ENCODE data around the gene RPRD1A.
A peak's percentile ranks its signal among the peaks of the same experiment; 100 is the strongest.

Gene RPRD1A

DNA sequence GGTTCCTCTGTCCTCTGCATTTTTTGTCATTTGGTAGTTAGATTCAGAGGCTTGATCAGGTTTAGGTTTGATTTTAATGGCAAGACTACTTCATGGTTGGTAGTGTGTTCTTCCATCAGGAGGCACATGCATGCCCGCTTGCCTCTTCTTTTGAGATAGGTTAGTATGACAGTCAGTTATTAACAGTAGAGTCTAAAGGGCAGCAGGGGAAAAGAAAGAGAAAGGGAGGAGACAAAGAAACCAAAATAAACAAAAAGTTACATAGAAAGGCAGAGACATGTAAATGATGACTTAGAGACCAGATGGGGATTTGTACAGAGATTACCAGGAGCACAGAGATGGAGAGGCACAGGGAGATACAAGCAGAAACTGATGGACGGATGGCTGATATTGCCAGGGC lies 105.0 kb downstream of the RPRD1A start:
- DNase-seq: no peak

DNA sequence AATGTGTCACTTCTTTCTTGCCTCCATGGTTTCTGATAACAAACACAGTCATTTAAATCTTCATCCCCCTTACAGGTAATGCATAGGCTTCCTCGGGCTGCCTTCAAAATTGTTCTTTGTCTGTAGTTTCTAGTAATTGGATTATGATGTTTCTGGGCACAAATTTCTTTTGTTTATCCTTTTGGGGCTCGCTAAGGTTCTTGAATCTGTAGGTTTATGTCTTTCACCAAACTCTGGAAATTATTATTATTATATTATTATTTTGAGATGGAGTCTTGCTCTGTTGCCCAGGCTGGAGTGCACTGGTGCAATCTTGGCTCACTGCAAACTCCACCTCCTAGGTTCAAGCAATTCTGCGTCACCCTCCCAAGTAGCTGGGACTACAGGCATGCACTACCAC lies 111.1 kb downstream of the RPRD1A start:
- no peak for DNase-seq

DNA sequence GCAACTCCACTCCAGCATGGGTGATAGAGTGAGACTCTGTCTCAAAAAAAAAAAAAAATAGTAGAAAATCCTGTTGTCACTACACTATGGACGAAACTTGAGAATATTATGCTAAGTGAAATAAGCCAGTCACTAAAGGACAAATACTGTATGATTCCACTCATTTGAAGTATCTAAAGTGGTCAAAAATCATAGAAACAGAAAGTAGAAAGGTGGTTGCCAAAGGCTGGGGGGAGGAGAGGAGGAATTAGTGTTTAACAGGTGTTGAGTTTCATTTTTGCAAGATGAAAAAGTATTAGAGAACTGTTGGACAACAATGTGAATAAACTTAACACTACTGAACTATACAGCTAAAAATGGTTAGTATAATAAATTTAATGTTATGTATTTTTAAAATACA lies 113.7 kb downstream of the RPRD1A start:
- DNase-seq: no peak

DNA sequence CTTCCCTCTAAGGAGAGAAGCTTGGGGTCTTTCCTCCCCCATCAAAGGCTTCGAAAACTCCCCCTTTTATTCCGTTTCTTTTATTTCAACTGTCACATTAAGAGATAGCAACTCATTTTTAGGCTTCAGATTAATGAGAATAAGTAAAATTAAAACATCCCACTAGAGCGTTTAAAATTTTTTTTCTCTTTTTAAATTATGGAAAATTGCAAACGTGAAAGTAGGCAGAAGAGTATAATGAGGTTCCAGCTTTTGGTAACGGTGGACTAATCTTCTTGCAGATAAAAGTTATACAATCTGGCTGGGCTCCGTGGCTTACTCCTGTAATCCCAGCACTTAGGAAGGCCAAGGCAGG lies 116.8 kb downstream of the RPRD1A start:
- DNase-seq: no peak

DNA sequence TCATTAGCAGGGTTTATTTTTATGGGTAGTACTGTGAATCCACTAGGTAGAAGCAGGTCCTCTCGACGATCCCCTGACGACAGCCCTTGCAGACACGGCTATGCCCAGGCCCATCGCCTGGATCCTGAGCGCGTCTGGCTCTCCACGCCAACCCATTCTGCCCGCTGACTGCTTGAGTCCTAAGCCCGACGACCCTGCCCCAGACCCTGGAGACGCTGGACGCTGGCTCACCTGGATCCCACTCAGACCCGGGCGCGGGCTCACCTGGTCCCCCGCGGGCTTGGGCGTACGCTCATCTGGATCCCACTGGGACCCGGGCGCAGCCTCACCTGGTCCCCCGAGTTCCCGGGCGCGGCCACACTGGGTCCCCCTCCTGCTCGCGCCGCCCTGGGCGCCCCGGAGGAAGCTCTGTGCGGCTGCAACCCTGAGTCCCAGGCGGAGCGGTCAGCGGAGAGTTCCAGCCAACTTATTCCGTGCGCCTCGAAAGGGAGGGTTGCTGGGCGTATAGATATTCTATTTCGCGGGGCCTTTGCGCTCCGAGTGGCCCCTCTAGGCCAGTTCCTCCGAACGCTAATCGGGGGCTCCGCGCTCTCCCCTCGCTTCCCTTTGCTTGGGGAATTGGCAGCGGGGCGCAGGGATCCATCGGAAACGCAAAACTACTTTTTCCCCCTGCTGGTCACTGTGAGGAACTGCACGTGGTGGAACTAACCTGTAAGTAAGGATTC lies 117.3 kb downstream of the RPRD1A start:
- peak; percentile 65 for DNase-seq

DNA sequence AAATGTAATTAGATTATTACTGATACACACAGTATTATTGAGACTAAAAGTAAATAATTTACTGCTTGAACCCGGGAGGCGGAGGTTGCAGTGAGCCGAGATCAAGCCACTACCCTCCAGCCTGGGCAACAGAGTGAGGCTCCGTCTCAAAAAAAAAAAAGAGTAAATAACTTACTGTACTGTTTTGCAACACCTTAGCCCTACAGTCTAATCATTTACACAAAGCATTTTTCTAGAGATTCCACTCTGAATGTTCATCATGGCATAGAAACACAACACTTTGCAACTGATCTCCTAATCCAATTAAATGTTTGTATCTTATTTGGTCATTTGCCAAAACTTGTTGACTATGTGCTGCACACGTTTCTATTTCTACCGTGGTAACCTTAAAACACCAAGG lies 118.3 kb downstream of the RPRD1A start:
- DNase-seq: peak; percentile 18

DNA sequence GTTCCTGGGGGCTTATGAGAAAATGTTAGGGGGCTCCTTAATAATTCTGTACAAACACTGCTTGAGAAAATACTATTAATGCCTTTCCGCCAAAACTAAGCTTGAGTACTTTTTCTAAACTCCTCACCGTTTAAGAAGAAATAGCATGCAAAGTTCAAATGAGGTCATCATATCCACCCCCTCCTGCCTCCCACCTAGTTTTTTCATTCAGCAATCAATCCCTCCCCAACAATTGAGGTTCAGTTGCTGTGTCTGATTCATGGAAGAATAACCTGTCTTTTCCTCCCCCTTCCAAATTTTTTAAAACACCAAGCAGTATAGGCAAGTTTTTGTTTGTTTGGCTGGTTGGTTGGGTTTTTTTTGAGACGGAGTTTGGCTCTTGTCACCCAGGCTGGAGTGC lies 119.3 kb downstream of the RPRD1A start:
- DNase-seq: no peak

DNA sequence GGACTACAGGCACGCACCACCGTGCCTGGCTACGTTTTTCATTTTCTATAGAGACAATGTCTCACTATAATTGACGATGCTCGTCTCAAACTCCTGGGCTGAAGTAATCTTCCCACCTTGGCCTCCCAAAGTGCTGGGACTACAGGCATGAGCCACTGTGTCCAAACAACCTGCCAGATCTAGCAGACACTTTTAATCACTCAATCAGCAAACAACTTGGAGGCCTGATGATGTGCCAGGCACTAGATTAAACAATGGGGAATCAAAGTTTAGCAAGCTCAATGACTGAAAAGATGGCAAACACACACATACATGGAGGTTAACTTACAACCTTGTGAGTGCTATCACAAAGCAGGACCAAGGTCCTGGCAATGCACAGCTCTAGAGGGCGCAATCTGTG lies 124.7 kb downstream of the RPRD1A start:
- DNase-seq: no peak

DNA sequence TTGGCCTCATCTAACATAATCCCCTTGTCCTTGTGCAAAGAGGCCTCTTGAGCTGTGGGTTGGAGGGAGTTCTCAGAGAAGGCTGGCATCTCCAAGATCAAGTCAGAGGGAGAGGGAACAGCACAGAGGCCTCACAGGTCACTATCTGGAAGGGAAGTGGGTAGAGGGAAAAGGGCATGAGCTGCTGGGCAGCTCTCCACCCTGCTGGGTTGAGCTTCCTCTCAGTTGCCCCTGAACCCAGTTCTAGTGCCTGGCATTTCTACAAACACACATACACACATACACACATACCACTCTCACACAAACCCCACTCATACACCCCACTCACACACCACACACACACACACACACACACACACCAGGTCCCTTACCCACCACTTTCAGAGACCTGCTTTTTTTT lies 125.2 kb downstream of the RPRD1A start:
- no peak for DNase-seq

DNA sequence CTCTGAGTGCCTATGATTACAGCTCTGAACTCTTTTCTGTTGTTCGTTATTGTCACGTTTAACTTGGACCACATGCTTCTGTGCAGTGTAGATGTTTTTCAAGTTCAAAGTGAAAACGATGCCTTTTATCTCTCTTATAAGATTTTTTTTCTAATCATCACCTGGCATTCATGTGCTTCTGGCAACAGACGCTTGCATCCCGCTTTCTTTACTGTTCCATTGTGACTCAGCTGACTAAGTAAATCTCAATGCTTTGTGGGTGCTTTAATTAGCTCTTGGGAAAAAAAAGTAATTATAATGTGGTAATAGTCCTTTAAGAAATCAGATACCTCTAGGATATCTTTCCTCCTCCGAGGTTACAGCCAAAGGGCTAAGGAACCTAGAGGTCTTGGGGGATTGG lies 126.1 kb downstream of the RPRD1A start:
- DNase-seq: no peak
